HepG2 (cell line): ENCODE data around the gene RMI2. TPM values are rescaled to one million over a fixed set of nuclear protein-coding genes. Genes with fewer than 3 reads are reported as not detected.

Source experiments
- AGO2 ChIP-seq: fragments of 200-400 bp; formaldehyde crosslinking; optimal IDR thresholded peaks from 2 replicates; pipeline ENCODE3; 2017; ENCODE audit warnings: mild to moderate bottlenecking, low read depth, low read length, moderate library complexity
- ELF1 ChIP-seq: sonication (generic); formaldehyde crosslinking; IDR thresholded peaks from 2 replicates; pipeline ENCODE4 v1.4.0; 2020; ENCODE audit warnings: missing genetic modification reagents
- GMEB1 ChIP-seq: sonication (generic); formaldehyde crosslinking; IDR thresholded peaks from 2 replicates; pipeline ENCODE4 v1.5.1; 2020; ENCODE audit warnings: missing genetic modification reagents, mild to moderate bottlenecking, borderline replicate concordance
- HMG20A ChIP-seq: IDR thresholded peaks from 2 replicates; pipeline ENCODE4 v1.6.1; 2016; ENCODE audit warnings: borderline replicate concordance
- IRX3 ChIP-seq: sonication (generic); formaldehyde crosslinking; IDR thresholded peaks from 2 replicates; pipeline ENCODE4 v1.8.1; 2023; ENCODE audit warnings: mild to moderate bottlenecking, low read depth, missing genetic modification reagents, borderline replicate concordance
- KLF6 ChIP-seq: IDR thresholded peaks from 2 replicates; pipeline ENCODE4 v1.8.0; 2016; ENCODE audit warnings: missing biosample characterization, missing genetic modification reagents
- PRMT3 ChIP-seq: sonication (generic); formaldehyde crosslinking; IDR thresholded peaks from 2 replicates; pipeline ENCODE4 v1.8.1; 2022; ENCODE audit warnings: low read depth, mild to moderate bottlenecking, moderate library complexity, missing genetic modification reagents, borderline replicate concordance
- TAF15 ChIP-seq: fragments of 200-400 bp; formaldehyde crosslinking; IDR thresholded peaks from one replicate; pipeline ENCODE4 v1.6.1; 2018; ENCODE audit warnings: mild to moderate bottlenecking, low read depth, low read length; ENCODE audit not compliant: poor library complexity, severe bottlenecking
- TCF7 ChIP-seq: sonication (generic); IDR thresholded peaks from 2 replicates; pipeline ENCODE4 v1.6.1; 2016; ENCODE audit warnings: antibody characterized with exemption, low read depth
- ZBTB44 ChIP-seq: sonication (generic); formaldehyde crosslinking; IDR thresholded peaks from 2 replicates; pipeline ENCODE4 v1.4.0; 2020; ENCODE audit warnings: missing genetic modification reagents
- ZNF83 ChIP-seq: sonication (generic); formaldehyde crosslinking; IDR thresholded peaks from 2 replicates; pipeline ENCODE4 v1.4.0; 2020; ENCODE audit warnings: missing genetic modification reagents, mild to moderate bottlenecking, borderline replicate concordance
- polyA plus RNA-seq, 8 experiments: library from polyadenylated mRNA; depleted of rRNA in 3 of 8; stranded (reverse) in 7 of 8; unstranded in 1 of 8; fragments of >200 nt; fragmentation: Illumina TruSeq in 4 of 8; extraction: Trizol in 4 of 8; gene quantifications; 2 replicates each; pipeline versions ENCODE4 v1.2.1 to v1.2.3, GENCODE V29; 2011 to 2016; ENCODE audit warnings: low read depth in 4 of 8, missing spikeins in 1 of 8, mixed read lengths in 1 of 8; ENCODE audit not compliant: insufficient read depth in 1 of 8
- total RNA-seq, 5 experiments: library from RNA; depleted of rRNA; stranded (reverse); fragments of >200 nt; fragmentation: Illumina TruSeq; extraction: Trizol; gene quantifications; 2 replicates each; pipeline ENCODE4 v1.2.3, GENCODE V29; 2016; ENCODE audit warnings: low read depth in 1 of 5
- TF ChIP-seq, protein P1 (sequence below): sonication (generic); formaldehyde crosslinking; IDR thresholded peaks from 2 replicates; pipeline ENCODE4 v1.5.0; 2020; ENCODE audit warnings: mild to moderate bottlenecking, missing genetic modification reagents
- TF ChIP-seq, protein P2 (sequence below): sonication (generic); formaldehyde crosslinking; conservative IDR thresholded peaks from 2 replicates; pipeline ENCODE4 v1.8.1; 2023; ENCODE audit warnings: missing genetic modification reagents

Gene RMI2
- total and polyA plus RNA-seq, 2 of the 13 experiments (the other 11 are each of a cell fraction or from before 2014, with no cell fraction given) = 24.5 to 55.7 TPM

DNA sequence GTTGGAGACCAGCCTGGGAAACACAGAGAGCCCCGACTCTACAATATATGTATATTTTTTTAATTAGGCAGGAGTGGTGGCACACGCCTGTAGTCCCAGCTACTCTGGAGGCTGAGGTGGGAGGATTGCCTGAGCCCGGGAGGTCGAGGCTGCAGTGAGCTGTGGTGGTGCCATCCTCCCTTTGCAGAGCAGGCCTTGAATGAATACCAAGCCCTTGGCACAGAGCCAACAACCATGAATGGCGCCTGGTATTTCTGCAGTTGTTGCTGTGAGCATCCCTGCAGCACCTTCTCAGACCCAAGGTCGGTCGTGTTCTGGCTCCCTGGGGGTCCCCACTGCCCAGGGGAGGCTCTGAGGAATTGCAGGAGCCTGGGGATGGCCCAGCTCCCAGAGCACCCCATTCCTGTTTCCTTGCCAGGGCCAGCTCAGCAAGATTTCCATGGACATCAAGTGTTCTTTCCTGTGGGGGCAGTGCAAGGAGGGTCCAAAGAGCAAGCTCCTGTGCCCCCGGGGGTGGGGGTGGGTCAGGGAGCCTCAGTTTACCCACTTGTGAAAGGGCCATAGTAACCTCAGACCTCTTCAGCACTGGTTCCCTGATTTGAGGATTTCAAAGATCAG, 25.6 kb upstream of the RMI2 start (continued):
- TF ChIP-seq PRMT3 (CRISPR knock-in tag) (no peak), KLF6 (CRISPR knock-in tag) (no peak), IRX3 (no peak), TAF15 (no peak), HMG20A (0 out of 2 replicates have a peak, but pooled peaks have one; percentile 20), AGO2 (no peak), TCF7 (no peak), ELF1 (CRISPR knock-in tag) (no peak), ZBTB44 (no peak), GMEB1 (no peak), ZNF83 (CRISPR knock-in tag) (no peak)
- TF ChIP-seq, protein P1, sequence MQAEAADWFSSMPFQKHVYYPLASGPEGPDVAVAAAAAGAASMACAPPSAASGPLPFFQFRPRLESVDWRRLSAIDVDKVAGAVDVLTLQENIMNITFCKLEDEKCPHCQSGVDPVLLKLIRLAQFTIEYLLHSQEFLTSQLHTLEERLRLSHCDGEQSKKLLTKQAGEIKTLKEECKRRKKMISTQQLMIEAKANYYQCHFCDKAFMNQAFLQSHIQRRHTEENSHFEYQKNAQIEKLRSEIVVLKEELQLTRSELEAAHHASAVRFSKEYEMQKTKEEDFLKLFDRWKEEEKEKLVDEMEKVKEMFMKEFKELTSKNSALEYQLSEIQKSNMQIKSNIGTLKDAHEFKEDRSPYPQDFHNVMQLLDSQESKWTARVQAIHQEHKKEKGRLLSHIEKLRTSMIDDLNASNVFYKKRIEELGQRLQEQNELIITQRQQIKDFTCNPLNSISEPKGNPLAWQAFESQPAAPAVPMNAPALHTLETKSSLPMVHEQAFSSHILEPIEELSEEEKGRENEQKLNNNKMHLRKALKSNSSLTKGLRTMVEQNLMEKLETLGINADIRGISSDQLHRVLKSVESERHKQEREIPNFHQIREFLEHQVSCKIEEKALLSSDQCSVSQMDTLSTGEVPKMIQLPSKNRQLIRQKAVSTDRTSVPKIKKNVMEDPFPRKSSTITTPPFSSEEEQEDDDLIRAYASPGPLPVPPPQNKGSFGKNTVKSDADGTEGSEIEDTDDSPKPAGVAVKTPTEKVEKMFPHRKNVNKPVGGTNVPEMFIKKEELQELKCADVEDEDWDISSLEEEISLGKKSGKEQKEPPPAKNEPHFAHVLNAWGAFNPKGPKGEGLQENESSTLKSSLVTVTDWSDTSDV (CRISPR knock-in tag) = peak; percentile 51; the same call in 1 of the 2 replicates
- TF ChIP-seq, protein P2, sequence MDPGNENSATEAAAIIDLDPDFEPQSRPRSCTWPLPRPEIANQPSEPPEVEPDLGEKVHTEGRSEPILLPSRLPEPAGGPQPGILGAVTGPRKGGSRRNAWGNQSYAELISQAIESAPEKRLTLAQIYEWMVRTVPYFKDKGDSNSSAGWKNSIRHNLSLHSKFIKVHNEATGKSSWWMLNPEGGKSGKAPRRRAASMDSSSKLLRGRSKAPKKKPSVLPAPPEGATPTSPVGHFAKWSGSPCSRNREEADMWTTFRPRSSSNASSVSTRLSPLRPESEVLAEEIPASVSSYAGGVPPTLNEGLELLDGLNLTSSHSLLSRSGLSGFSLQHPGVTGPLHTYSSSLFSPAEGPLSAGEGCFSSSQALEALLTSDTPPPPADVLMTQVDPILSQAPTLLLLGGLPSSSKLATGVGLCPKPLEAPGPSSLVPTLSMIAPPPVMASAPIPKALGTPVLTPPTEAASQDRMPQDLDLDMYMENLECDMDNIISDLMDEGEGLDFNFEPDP (CRISPR knock-in tag) = no peak
